IPS-20b (cell line): ENCODE results near the gene GLIS1.

Source experiments
- H3K27ac ChIP-seq: one replicate; pipeline ENCODE4 v1.5.1; 2013; ENCODE audit warnings: low read length
- H3K27me3 ChIP-seq: 2 replicates; pipeline ENCODE4 v1.6.1; 2013; ENCODE audit warnings: mild to moderate bottlenecking, low read length, inconsistent platforms; ENCODE audit not compliant: insufficient read depth
- H3K36me3 ChIP-seq: 2 replicates; pipeline ENCODE4 v1.6.1; 2013; ENCODE audit warnings: low read depth, mild to moderate bottlenecking, inconsistent platforms, low read length, moderate library complexity; ENCODE audit not compliant: insufficient read depth
- H3K4me1 ChIP-seq: 2 replicates; pipeline ENCODE4 v1.6.1; 2013; ENCODE audit warnings: mild to moderate bottlenecking, control low read depth, inconsistent platforms, low read length, moderate library complexity; ENCODE audit not compliant: insufficient read depth
- H3K4me3 ChIP-seq: 2 replicates; pipeline ENCODE4 v1.5.1; 2013; ENCODE audit warnings: mild to moderate bottlenecking, low read length, inconsistent platforms
- H3K9ac ChIP-seq: 2 replicates; pipeline ENCODE4 v1.6.1; 2013; ENCODE audit warnings: low read depth, mild to moderate bottlenecking, inconsistent platforms, low read length, moderate library complexity
- H3K9me3 ChIP-seq: 2 replicates; pipeline ENCODE4 v1.6.1; 2013; ENCODE audit warnings: mild to moderate bottlenecking, low read depth, low read length, inconsistent platforms; ENCODE audit not compliant: insufficient read depth

The GLIS1 gene

GRCh38 chr1:53665996-53666395 is 73.0 kb downstream of the GLIS1 start:
- Histone ChIP-seq H3K27ac (no peak overlapping the region), H3K36me3 (no peaks in the 10 kb centered on the region), H3K4me1 (no peaks in the 10 kb centered on the region), H3K4me3 (no peak overlapping the region), H3K9ac (no peak overlapping the region), H3K27me3 (no peaks in the 10 kb centered on the region; the same call in 1 of the 2 replicates), H3K9me3 (no peaks in the 10 kb centered on the region)

- H3K27me3 ChIP-seq: no peaks in the 10 kb centered on the region; the same call in 1 of the 2 replicates
- no peaks in the 10 kb centered on the region for H3K4me1 ChIP-seq
- no peaks in the 10 kb centered on the region for H3K36me3 ChIP-seq
- no peak overlapping the region for H3K4me3 ChIP-seq
- no peak overlapping the region for H3K9ac ChIP-seq
- no peak overlapping the region for H3K27ac ChIP-seq
- H3K9me3 ChIP-seq: no peaks in the 10 kb centered on the region
These were observed 75.2 kb downstream of the GLIS1 start for GRCh38 chr1:53663529-53664300.

- Histone ChIP-seq H3K9ac (no peak overlapping the region), H3K9me3 (no peaks in the 10 kb centered on the region), H3K27ac (no peak overlapping the region), H3K36me3 (no peaks in the 10 kb centered on the region), H3K4me3 (no peak overlapping the region), H3K27me3 (no peaks in the 10 kb centered on the region; the same call in 1 of the 2 replicates), H3K4me1 (no peaks in the 10 kb centered on the region)
These were observed 76.0 kb downstream of the GLIS1 start for GRCh38 chr1:53662951-53663350.

DNA sequence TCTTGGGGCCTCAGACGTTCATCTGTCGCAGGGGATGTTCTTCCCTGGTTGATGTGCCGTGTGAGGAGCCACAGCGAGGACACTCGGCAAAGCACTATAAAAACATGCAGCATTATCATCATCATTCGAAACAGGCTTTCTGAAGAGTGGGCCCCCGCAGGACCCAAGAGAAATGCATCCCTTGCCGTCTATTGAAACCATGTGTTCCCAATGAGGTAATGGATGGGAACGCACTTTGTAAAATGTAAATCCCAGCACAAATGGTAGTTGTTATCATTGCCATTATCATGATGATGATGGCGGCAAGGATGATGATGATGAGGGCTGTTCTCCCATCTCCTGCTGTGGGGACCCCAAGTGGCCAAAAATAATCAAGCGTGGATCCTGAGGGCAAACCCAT is 76.8 kb downstream of the GLIS1 start:
- H3K27me3 ChIP-seq: no peaks in the 10 kb centered on the region; the same call in 1 of the 2 replicates
- no peaks in the 10 kb centered on the region for H3K9me3 ChIP-seq
- H3K4me3 ChIP-seq: no peak overlapping the region
- H3K4me1 ChIP-seq: no peaks in the 10 kb centered on the region
- H3K36me3 ChIP-seq: no peaks in the 10 kb centered on the region
- no peak overlapping the region for H3K9ac ChIP-seq
- H3K27ac ChIP-seq: no peak overlapping the region

GRCh38 chr1:53661496-53661895 is 77.5 kb downstream of the GLIS1 start:
- Histone ChIP-seq H3K9me3 (no peaks in the 10 kb centered on the region), H3K4me3 (no peak overlapping the region), H3K4me1 (no peaks in the 10 kb centered on the region), H3K27me3 (no peaks in the 10 kb centered on the region), H3K27ac (no peak overlapping the region), H3K9ac (no peak overlapping the region), H3K36me3 (no peaks in the 10 kb centered on the region)

DNA sequence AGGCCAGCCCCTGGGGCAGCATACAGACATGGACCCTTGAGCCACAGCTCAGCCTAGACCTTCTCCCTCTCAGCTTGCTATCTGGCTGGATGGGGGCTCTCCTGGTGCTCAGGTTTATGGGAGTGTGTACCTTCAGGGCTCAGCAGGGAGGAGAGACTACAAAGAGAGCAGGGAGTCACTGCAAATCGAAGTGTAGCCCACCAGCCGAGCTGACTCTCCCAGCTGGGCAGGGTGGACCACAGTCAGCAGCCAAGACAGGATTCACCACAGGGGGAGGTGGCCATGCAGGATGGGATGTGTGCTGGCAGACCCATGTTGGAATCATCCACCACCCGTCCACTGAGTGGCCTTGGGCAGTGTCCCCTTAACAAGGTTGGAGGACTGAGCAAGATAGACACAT is 78.3 kb downstream of the GLIS1 start:
- Histone ChIP-seq H3K9ac (no peak overlapping the region), H3K27ac (no peak overlapping the region), H3K36me3 (no peaks in the 10 kb centered on the region)

DNA sequence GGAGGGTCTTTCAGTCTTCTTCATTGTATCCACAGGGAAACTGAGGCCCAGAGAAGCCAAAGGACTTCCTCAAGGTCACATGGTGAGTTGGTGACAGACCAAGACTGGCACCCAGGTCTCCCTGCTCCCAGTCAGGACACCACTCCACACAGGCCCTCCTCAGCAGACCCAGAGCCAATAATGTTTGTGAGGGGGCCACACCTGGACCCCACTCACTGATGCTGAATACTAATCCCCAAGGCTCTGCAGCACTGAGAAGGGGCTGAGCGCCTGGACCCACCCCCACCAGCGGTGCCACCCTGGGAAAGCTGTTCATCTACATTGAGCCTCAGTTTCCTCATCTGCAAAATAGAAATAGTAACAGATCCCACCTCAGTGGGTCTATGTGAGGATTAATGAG is 79.5 kb downstream of the GLIS1 start:
- Histone ChIP-seq H3K27ac (no peak overlapping the region), H3K36me3 (no peaks in the 10 kb centered on the region), H3K4me1 (no peaks in the 10 kb centered on the region), H3K9me3 (no peaks in the 10 kb centered on the region), H3K4me3 (no peak overlapping the region), H3K27me3 (no peaks in the 10 kb centered on the region), H3K9ac (no peak overlapping the region)

More for the DNA sequence above, 78.3 kb downstream of the GLIS1 start:
- Histone ChIP-seq H3K4me1 (no peaks in the 10 kb centered on the region), H3K27me3 (no peaks in the 10 kb centered on the region), H3K4me3 (no peak overlapping the region), H3K9me3 (no peaks in the 10 kb centered on the region)

- Histone ChIP-seq H3K27ac (no peak overlapping the region), H3K9ac (no peak overlapping the region), H3K27me3 (no peaks in the 10 kb centered on the region), H3K4me3 (no peak overlapping the region), H3K9me3 (no peaks in the 10 kb centered on the region), H3K36me3 (no peaks in the 10 kb centered on the region), H3K4me1 (no peaks in the 10 kb centered on the region)
These were observed 80.3 kb downstream of the GLIS1 start for GRCh38 chr1:53658489-53659230.

DNA sequence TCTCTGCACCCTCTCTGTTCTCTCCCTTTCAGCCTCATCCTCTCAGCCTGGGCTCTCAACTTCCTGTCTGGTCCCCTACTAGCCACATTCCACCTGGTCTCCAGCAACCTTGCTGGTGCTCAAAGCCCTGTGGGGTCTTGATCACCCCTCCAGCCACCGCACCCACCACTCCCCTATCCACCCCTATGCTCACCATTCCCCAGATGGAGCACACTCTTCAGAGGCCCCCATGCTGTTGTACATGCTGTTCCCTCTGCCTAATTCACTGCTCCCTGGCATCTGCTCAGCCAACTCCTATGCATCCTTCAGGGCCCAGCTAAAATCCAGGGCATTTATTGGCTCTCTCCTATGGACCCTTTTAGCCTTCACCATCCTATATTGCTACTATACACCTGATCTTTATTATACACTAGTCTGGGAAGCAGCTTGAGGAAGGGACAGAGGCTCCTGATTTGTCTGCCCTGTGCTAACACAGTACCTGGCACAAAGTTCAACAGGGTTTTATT is 81.0 kb downstream of the GLIS1 start:
- no peaks in the 10 kb centered on the region for H3K4me1 ChIP-seq
- H3K9ac ChIP-seq: no peak overlapping the region
- H3K4me3 ChIP-seq: no peak overlapping the region
- no peaks in the 10 kb centered on the region for H3K27me3 ChIP-seq
- no peaks in the 10 kb centered on the region for H3K36me3 ChIP-seq
- no peaks in the 10 kb centered on the region for H3K9me3 ChIP-seq
- H3K27ac ChIP-seq: no peak overlapping the region

GRCh38 chr1:53657531-53657805 is 81.5 kb downstream of the GLIS1 start:
- Histone ChIP-seq H3K4me1 (no peaks in the 10 kb centered on the region), H3K4me3 (no peak overlapping the region), H3K27me3 (no peaks in the 10 kb centered on the region), H3K27ac (no peak overlapping the region), H3K9ac (no peak overlapping the region), H3K9me3 (no peaks in the 10 kb centered on the region), H3K36me3 (no peaks in the 10 kb centered on the region)

DNA sequence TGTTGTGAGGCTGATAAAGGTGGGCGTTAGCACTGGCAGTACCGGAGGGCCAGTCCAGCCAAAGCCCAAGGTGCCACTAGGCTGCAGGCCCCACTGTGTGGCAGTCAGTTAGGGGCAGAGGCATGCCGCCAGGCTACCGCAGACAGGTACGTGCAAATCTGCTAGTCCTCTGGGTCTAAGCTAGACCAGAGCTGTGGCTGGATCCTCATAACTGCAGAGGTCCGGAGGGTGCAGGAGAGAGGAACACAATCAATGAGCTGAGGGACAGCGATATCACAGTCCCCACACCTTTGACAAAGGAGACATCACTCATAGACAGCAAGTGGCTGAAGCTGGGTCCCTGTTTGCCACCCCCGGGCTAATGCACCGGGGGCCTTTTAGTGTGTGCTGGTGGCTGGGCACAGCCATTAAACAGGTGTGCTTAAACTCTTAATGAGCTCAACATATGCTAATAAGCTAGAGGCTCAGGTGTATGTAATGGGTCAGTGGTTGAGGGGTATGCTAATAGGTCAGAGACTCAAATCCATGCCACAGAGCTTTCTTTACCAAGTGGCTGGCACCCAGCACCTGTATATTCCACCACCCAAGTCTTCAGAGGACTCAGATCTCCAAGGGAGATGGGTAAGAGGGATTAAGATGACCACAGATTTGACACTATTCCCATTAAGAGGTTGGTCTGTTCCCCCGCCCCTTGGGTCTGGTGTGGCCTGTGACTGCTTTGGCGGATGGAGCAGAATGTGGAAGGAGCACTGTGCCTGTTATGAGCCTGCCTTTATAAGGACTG is 82.0 kb downstream of the GLIS1 start:
- Histone ChIP-seq H3K4me3 (no peak overlapping the region), H3K4me1 (no peaks in the 10 kb centered on the region), H3K9ac (no peak overlapping the region), H3K27ac (no peak overlapping the region), H3K27me3 (no peaks in the 10 kb centered on the region), H3K36me3 (no peaks in the 10 kb centered on the region), H3K9me3 (no peaks in the 10 kb centered on the region)
